ENCODE results near the gene ENTPD2. TPM values are rescaled to one million over a fixed set of nuclear protein-coding genes. Genes with fewer than 3 reads are reported as not detected.

Gene ENTPD2
- total RNA-seq, 1 experiment from 2014 or later = 31.5 TPM

DNA sequence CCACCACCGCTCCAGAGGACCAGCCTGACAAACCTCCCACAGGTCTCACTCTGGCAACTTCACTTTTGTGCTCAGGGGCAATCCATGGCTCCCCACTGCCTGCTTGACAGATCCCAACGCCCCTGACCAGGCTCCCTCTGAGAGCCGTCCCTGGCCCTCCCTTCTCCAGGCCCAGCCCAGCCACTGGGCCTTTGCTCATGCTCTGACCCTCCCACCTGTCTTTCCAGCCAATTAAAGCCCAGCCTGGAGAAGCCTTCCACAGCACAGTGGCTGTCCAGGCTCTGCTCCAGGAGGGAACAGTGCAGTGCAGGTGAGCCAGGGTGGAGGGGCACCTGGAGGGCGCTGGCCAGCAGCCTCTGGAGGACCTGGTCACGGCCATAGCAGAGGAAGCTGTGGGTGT lies 3.3 kb downstream of the ENTPD2 start:
- peaks cover 3% of the 10 kb centered on the region for H3K4me1 Mint-ChIP-seq (ENCODE audit: insufficient read depth, unreplicated experiment)

DNA sequence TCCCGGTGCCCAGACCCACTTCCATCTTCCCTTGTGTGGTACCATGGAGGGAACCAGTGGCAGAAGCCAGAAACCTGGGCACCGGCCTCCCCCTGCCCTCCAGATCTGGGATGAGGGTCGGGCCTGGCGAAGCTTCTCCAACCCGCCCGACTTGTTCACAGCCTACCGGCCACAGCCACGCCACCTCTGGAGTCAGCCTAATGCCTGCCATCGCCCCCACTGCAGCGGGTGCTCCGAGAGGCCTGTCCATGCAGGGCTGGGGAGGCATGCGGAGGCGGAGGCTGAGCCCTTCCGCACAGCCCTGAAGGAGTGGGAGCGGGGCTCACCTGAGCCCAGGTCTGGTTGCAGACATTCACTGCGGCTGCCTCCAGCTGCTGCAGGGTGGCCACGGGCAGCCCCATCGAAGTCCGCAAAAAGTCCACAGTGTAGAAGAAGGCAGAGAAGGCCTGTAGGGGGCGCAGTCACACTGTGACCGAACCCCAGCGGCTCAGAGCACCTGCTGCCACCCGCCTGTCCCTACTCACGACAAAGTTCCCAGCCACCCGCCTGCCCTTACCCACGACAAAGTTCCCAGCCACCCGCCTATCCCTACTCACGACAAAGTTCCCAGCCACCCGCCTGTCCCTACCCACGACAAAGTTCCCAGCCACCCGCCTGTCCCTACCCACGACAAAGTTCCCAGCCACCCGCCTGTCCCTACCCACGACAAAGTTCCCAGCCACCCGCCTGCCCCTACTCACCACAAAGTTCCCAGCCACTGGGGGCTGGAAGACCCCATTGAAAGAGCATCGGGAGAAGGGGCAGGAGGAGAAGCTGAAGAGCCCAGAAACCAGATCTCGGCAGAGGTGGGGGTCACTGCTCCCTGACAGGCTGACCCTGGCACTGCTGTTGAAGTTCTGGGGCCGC lies 4.1 kb downstream of the ENTPD2 start:
- no peaks in the 10 kb centered on the region for H3K9me3 Mint-ChIP-seq (ENCODE audit: unreplicated experiment)
- TF ChIP-seq, protein P1, sequence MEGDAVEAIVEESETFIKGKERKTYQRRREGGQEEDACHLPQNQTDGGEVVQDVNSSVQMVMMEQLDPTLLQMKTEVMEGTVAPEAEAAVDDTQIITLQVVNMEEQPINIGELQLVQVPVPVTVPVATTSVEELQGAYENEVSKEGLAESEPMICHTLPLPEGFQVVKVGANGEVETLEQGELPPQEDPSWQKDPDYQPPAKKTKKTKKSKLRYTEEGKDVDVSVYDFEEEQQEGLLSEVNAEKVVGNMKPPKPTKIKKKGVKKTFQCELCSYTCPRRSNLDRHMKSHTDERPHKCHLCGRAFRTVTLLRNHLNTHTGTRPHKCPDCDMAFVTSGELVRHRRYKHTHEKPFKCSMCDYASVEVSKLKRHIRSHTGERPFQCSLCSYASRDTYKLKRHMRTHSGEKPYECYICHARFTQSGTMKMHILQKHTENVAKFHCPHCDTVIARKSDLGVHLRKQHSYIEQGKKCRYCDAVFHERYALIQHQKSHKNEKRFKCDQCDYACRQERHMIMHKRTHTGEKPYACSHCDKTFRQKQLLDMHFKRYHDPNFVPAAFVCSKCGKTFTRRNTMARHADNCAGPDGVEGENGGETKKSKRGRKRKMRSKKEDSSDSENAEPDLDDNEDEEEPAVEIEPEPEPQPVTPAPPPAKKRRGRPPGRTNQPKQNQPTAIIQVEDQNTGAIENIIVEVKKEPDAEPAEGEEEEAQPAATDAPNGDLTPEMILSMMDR (IDR thresholded peaks at IDR 0.05; ENCODE audit: unreplicated experiment) = peak; percentile 56
- ChIA-PET CTCF (interaction anchor here (0.8 to 4.5 kb wide), 6 partner anchors 11 to 36 kb away, joined by 3 to 170 read pairs (median 4); partner anchors contain the start of genes ABCA2, MAN1B1 and SAPCD2), POLR2A (interaction anchor here (0.5 kb wide), 1 partner anchor 20 kb away, joined by 4 read pairs; no protein-coding TSS in a partner anchor)
- H3K27ac Mint-ChIP-seq (ENCODE audit: low read depth, unreplicated experiment) = no peak overlapping the region
- peak; percentile 61 for DNase-seq (ENCODE audit: unreplicated experiment)
- no TSS peak for BruUV-seq (replicated peaks)
- no peaks in the 10 kb centered on the region for H3K27me3 Mint-ChIP-seq (ENCODE audit: insufficient read depth, unreplicated experiment)
- intact Hi-C loops (cut with micrococcal nuclease) = loop anchor here (10.0 kb wide), 1 partner anchor 175 kb away; the partner anchor contains the start of genes CYSRT1, RNF208 and RNF224
- no peak overlapping the region for H3K4me3 Mint-ChIP-seq (ENCODE audit: unreplicated experiment)
- H3K36me3 Mint-ChIP-seq (ENCODE audit: insufficient read depth, unreplicated experiment) = no peaks in the 10 kb centered on the region
- no peaks in the 10 kb centered on the region for H3K4me1 Mint-ChIP-seq (ENCODE audit: insufficient read depth, unreplicated experiment)

More for the DNA sequence above, 3.3 kb downstream of the ENTPD2 start:
- TF ChIP-seq, protein P1 (IDR thresholded peaks at IDR 0.05; ENCODE audit: unreplicated experiment) = no peak
- H3K9me3 Mint-ChIP-seq (ENCODE audit: unreplicated experiment) = no peaks in the 10 kb centered on the region
- H3K4me3 Mint-ChIP-seq (ENCODE audit: unreplicated experiment) = no peak overlapping the region
- DNase-seq (ENCODE audit: unreplicated experiment) = no peak
- no peaks in the 10 kb centered on the region for H3K27me3 Mint-ChIP-seq (ENCODE audit: insufficient read depth, unreplicated experiment)
- H3K36me3 Mint-ChIP-seq (ENCODE audit: insufficient read depth, unreplicated experiment) = no peaks in the 10 kb centered on the region
- ChIA-PET CTCF (no interaction called here), POLR2A (no interaction called here)
- intact Hi-C loops (cut with micrococcal nuclease) = no loop called here
- BruUV-seq (replicated peaks) = no TSS peak
- H3K27ac Mint-ChIP-seq (ENCODE audit: low read depth, unreplicated experiment) = no peak overlapping the region

DNA sequence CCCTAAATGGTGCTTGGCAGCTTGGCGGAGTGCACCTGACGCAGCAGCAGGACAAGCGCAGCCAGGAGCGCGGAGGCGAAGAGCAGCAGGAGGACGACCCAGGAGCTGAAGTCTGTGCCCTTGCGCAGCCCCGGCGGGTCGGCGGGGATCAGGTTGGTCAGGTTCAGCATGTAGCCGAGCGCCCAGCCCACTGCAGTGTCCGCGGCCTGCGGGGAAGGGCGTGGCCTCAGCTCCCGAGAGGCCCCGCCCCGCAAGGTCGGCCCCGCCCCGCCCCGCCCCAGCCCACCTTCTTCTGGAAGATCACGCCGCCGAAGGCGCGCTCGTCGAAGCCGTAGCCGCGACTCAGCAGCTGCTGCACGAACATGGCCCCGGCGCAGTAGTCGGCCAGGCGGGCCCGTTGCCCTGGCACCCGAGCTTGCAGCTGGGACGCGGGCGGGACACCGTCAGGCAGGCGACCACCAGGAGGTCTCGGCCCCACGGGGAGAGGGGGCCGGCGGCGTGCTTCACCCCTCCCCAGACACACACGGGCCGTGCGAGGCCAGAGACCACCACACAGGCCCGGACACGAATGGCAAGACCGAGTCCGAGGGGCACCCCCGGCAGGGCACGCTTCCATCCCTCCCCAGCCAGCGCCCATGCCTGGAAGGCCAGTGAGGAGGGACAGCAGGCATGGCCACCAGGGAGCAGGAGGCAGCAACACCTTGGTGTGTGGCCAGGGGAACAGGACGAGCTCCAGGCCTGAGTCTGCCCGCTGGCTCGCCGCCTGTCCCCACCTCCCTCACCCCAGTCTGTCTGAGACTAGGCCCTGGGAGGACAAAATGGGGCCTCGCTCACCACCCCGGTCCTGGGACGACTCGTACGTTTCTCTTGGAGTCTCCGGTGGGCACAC lies 5.0 kb downstream of the ENTPD2 start:
- BruUV-seq (replicated peaks) = no TSS peak
- intact Hi-C loops (cut with micrococcal nuclease) = loop anchor here (10.0 kb wide), 1 partner anchor 176 kb away; the partner anchor contains the start of genes CYSRT1, RNF208 and RNF224
- POLR2A ChIA-PET = interaction anchor here (0.5 to 0.6 kb wide), 2 partner anchors 21 to 140 kb away, joined by 4 read pairs; partner anchors contain the start of gene SSNA1

More for the DNA sequence above, 5.0 kb downstream of the ENTPD2 start:
- Mint-ChIP-seq H3K4me3 (ENCODE audit: unreplicated experiment) (no peak overlapping the region), H3K27me3 (ENCODE audit: insufficient read depth, unreplicated experiment) (no peaks in the 10 kb centered on the region), H3K4me1 (ENCODE audit: insufficient read depth, unreplicated experiment) (no peaks in the 10 kb centered on the region), H3K9me3 (ENCODE audit: unreplicated experiment) (no peaks in the 10 kb centered on the region), H3K27ac (ENCODE audit: low read depth, unreplicated experiment) (no peak overlapping the region), H3K36me3 (ENCODE audit: insufficient read depth, unreplicated experiment) (no peaks in the 10 kb centered on the region)
- TF ChIP-seq, protein P1 (IDR thresholded peaks at IDR 0.05; ENCODE audit: unreplicated experiment) = no peak
- DNase-seq (ENCODE audit: unreplicated experiment) = no peak
- CTCF ChIA-PET = interaction anchor here (0.6 to 4.5 kb wide), 8 partner anchors 10 to 74 kb away, joined by 3 to 170 read pairs (median 4); partner anchors contain the start of genes ABCA2, MAN1B1 and SAPCD2

Data from MCF 10A (cell line).